ENCODE results near the gene IL13. TPM values are rescaled to one million over a fixed set of nuclear protein-coding genes. Genes with fewer than 3 reads are reported as not detected.

The IL13 gene
- total and polyA plus RNA-seq, 11 donors, result 0.34 TPM; not detected in 10

DNA sequence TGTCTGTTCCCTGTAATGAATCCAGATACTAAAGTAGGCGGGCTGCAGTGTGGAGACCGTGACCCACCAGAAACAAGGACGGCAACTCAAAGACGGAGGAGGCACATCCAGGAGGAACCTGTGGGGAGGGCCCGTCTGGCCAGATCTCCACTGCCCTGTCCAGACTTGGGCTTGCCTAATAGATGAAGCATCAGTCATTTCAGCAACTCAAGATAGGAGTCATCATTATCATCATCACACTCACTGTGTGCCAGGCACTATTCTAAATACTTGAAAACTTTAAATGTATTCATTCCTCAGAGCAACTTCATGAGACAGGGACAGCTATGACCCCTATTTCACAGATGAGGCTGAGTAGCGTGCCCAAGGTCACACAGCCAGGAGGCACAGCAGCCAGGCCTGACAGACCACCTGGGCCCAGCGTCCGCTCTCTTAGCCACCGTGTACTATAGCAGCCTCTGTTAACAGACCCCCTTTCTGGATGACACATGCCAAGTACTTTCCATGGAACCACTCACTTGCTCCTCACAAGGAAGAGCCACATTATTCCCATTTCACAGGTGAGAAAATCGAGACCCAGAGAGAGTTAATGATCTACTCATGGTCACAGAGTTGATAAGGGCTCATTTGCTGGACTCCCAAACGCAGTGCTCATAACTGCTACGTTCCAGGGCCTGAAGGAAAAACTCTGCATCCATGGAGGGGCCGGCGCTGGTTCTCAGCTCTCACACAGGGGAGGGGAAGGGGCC lies 10.9 kb downstream of the IL13 start:
- no peaks in the 10 kb centered on the region for H3K9me3 ChIP-seq
- H3K27ac ChIP-seq, result no peak overlapping the region
- peaks cover 0 to 1% (median 0%) of the 10 kb centered on the region in 12 donors for H3K4me1 ChIP-seq
- ATAC-seq (no peak), DNase-seq (no peak)
- peaks cover 0 to 4% (median 0%) of the 10 kb centered on the region in 9 donors for H3K27me3 ChIP-seq
- H3K4me3 ChIP-seq, result no peak overlapping the region
- no peak for TF ChIP-seq POLR2A (IDR thresholded peaks at IDR 0.05)
- 84 to 91% (median 90%) methylated on average over 14 of the region's 14 CpGs for WGBS, 4 donors
- H3K36me3 ChIP-seq, result no peaks in the 10 kb centered on the region
- intact Hi-C loops (cut with DNase I), result no loop called here

DNA sequence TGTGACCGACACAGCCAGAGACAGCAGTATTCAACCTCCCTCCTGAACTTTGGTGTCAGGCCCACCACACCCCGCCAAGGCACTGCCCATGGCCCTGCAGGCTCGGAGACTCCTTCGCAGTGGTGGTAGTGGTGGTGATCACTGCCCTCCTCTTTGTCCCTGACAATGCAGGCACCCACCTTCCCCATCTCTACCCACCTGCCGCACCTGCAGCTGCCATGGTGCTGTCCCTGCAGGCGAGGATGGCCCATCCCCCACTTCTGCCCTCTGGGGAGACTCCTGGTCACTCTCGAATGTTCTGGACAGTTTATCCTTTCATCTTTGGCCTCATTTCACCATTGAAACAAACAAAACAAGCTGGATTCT lies 11.5 kb downstream of the IL13 start:
- no peak for DNase-seq
- Histone ChIP-seq H3K36me3 (no peaks in the 10 kb centered on the region), H3K4me1 (peaks cover 0 to 7% (median 0%) of the 10 kb centered on the region in 12 donors), H3K4me3 (no peak overlapping the region), H3K27me3 (peaks cover 0 to 4% (median 0%) of the 10 kb centered on the region in 9 donors), H3K27ac (no peak overlapping the region), H3K9me3 (no peaks in the 10 kb centered on the region)
- 83 to 87% (median 85%) methylated on average over 7 of the region's 7 CpGs for WGBS, 4 donors
- TF ChIP-seq, protein P1, sequence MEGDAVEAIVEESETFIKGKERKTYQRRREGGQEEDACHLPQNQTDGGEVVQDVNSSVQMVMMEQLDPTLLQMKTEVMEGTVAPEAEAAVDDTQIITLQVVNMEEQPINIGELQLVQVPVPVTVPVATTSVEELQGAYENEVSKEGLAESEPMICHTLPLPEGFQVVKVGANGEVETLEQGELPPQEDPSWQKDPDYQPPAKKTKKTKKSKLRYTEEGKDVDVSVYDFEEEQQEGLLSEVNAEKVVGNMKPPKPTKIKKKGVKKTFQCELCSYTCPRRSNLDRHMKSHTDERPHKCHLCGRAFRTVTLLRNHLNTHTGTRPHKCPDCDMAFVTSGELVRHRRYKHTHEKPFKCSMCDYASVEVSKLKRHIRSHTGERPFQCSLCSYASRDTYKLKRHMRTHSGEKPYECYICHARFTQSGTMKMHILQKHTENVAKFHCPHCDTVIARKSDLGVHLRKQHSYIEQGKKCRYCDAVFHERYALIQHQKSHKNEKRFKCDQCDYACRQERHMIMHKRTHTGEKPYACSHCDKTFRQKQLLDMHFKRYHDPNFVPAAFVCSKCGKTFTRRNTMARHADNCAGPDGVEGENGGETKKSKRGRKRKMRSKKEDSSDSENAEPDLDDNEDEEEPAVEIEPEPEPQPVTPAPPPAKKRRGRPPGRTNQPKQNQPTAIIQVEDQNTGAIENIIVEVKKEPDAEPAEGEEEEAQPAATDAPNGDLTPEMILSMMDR (IDR thresholded peaks at IDR 0.05), result no peak
- no peak for TF ChIP-seq POLR2A (IDR thresholded peaks at IDR 0.05)
- ATAC-seq, result no peak
- intact Hi-C loops (cut with DNase I), result no loop called here

DNA sequence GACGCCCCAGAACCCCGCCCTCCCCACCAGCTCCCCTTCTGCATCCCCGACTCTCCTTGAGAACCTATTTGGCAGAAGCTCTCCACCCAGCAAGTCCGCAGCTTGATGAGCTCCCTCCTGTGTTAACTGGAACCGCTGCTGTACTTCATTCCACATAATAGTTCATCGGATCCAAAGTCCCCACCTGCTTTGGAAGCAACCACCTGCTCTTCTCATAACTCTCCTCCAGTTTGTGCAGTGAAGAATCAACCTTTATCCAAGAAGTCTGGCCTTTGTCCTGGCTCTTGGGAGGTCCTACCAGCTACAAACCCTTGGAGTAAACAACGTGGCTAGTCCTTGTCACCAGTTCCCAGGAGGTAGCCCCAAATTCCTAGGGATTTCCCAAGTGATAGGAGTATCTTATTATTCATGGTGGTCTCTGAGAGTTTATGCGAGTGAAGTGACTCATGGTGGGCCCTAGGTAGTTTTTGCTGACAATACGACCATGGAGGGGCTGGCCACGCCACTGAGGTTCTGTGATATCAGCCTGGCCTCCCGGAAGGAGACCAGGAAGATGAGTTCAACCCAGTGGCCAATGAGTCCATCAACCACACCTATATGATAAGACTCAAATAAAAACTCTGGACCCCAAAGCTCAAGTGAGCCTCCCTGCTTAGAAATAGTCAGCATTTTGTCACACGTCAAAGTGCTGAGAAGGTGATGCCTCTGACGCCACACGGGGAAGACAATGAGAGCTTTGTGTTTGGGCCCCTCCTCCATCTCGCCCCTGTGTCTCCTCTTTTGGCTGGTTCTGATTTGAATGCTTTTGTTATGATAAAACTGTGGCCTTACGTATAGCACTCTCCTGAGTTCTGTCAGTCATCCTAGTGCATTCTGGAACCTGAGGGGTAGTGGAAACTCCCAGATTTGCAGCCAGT lies 12.3 kb downstream of the IL13 start:
- no peaks in the 10 kb centered on the region for H3K9me3 ChIP-seq
- DNase-seq (no peak), ATAC-seq (no peak)
- peaks cover 0 to 13% (median 0%) of the 10 kb centered on the region in 12 donors for H3K4me1 ChIP-seq
- peaks cover 0 to 4% (median 0%) of the 10 kb centered on the region in 9 donors for H3K27me3 ChIP-seq
- no peaks in the 10 kb centered on the region for H3K36me3 ChIP-seq
- H3K27ac ChIP-seq, result no peak overlapping the region
- H3K4me3 ChIP-seq, result no peak overlapping the region
- TF ChIP-seq, protein P1 (IDR thresholded peaks at IDR 0.05), result no peak
- no peak for TF ChIP-seq POLR2A (IDR thresholded peaks at IDR 0.05)
- WGBS, 4 donors, result 80 to 82% (median 80%) methylated on average over 15 to 16 of the region's 16 CpGs
- intact Hi-C loops (cut with DNase I), result no loop called here

DNA sequence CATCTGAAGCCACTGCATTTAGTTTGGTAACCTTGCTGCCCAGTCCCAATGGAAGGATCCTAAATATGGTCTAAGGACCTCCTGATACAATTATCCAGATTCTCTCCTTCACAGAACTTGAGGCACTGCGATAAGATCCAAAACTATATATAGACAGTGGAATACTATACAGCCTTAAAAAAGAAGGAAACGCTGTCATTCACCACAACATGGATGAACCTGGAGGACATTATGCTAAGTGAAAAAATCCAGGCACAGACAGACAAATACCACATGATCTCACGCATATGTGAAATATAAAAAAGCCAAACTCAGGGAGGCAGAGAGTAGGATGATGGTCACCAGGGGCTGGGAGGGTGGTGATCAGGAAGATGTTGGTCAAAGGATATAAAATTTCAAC lies 13.0 kb downstream of the IL13 start:
- intact Hi-C loops (cut with DNase I), result no loop called here
- DNase-seq, result no peak
- no peak overlapping the region for H3K27ac ChIP-seq
- ATAC-seq, result no peak
- H3K36me3 ChIP-seq, result no peaks in the 10 kb centered on the region
- peaks cover 0 to 13% (median 0%) of the 10 kb centered on the region in 12 donors for H3K4me1 ChIP-seq
- TF ChIP-seq, protein P1 (IDR thresholded peaks at IDR 0.05), result no peak
- no peak for TF ChIP-seq POLR2A (IDR thresholded peaks at IDR 0.05)
- peaks cover 0 to 4% (median 0%) of the 10 kb centered on the region in 9 donors for H3K27me3 ChIP-seq
- no peak overlapping the region for H3K4me3 ChIP-seq
- WGBS, 4 donors, result 96 to 99% (median 97%) methylated on average over 3 of the region's 3 CpGs
- no peaks in the 10 kb centered on the region for H3K9me3 ChIP-seq

Measured in heart left ventricle (tissue), 16 donors.